DLD1 (cell line): ENCODE measurements around the gene CCDC142.
"Not testable (repeated sequence)": the region's sequence is repeated elsewhere in the genome, so short reads cannot be mapped to it uniquely, and the experiment has no call there.

Experiments used
- in situ Hi-C: cut with HindIII; loops from 2 replicates; pipeline ENCODE4 v1.10.0; 2017; ENCODE audit warnings: low sequenced_read_pairs

The CCDC142 gene

GRCh38 chr2:74500578-74500946 is 17.8 kb upstream of the CCDC142 start:
- in situ Hi-C loops: no loop called here

DNA sequence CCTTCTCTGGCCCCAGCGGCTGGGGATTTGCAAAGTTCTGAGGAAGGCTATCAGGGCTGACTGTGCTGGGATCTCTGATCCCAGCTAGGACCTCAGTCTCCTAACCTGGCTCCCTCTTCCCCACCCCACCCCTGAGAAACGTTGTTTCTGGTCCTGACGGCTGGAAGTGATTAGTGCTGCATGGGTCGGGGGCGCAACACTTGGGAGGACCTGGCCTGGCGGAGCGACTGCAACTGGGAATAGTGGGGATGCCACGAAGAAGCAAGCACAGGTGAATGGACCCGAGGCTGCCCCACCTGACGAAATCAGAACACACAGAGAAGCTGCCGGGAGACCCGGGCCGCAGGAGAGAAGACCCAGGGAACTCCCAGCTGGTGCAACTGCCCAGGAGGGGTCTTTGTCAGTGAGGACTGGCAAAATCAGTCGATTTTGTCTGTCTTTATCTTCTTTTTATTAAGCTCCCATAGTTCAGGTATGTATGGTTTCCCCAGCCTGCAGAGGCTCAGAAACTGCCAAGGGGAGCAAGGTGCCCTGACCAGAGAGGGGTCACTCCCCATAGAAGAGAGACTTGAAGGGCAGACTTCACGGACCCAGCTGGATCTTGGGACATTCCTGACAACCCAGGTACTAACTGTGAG is 17.3 kb upstream of the CCDC142 start:
- in situ Hi-C loops: no loop called here

DNA sequence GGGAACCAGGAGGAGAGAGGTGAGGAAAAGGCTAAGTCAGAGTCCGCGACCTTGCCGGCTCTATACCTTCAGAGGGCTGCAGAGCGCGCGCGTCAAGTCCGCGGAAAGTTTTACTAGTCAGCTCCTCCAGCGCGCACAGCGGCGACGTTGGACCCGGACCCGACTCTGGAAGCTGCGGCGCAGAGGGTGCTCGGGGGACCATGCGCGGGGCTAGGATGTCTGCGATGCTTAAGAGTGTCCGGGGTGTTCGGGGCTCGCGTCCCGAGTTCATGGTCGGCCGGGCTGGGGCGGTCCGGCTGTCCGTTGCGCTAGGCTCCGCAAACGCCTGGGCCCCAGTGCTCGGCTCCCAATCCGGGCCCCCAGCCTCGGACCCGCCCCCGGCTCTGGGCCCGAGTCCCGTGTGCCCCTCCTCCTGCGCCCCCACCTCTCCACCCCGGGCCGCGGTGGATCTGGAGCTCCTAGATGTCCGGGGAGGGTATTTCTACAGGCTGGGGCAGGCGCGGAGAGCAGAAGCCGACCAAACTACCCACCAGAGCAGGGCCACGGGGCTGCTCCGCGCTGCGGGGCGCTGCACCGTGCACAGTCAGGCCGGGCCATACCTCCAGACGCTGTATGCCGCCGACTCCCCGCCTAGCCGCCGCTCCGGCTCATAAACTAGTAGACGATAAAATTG is 16.6 kb upstream of the CCDC142 start, which contains the start of gene LBX2:
TSS of gene LBX2 (minus strand) at position 337 of the 673 bp plus-strand sequence. CDS start at position 271, 66 bp downstream.
- in situ Hi-C loops: no loop called here

DNA sequence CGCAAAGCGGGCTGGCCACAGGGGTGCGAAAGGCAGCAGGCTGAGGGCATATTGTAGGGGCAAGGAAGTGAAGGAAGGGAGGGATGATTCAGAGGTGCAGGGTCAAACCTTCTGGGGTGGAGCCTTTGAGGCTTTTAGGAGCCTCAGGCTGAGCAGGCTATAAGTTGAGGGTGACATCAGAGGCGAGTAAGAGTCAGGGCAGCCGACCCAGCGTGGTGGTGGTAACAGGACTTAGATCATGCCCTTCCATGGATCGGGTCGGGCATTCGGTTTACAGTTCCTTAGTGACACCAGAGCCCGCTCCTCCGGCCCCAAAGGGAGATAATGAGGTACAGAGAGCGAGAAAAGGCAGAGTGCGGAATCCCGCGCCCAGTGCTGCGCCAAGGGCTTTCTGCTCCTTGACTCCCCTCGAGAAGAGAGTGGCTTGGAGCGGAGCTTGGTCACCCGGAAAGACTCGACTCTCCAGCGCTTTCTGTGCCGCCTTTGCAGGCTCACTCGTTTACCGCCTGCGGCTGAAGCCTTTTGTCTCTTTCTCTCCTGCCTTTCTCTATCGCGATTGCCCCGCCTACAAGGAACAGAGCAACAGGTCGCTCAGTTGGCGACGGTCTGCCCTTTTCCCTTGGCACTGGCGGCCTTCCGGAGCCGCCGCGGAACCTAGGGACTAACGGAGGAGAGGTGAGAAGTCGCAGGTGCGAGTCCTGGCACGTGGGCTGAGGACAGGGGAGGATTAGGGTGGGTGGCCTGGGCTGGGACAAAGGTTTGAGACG is 15.9 kb upstream of the CCDC142 start:
- in situ Hi-C loops: no loop called here

- in situ Hi-C loops: no loop called here
These were observed 15.1 kb upstream of the CCDC142 start for GRCh38 chr2:74497777-74498499.

DNA sequence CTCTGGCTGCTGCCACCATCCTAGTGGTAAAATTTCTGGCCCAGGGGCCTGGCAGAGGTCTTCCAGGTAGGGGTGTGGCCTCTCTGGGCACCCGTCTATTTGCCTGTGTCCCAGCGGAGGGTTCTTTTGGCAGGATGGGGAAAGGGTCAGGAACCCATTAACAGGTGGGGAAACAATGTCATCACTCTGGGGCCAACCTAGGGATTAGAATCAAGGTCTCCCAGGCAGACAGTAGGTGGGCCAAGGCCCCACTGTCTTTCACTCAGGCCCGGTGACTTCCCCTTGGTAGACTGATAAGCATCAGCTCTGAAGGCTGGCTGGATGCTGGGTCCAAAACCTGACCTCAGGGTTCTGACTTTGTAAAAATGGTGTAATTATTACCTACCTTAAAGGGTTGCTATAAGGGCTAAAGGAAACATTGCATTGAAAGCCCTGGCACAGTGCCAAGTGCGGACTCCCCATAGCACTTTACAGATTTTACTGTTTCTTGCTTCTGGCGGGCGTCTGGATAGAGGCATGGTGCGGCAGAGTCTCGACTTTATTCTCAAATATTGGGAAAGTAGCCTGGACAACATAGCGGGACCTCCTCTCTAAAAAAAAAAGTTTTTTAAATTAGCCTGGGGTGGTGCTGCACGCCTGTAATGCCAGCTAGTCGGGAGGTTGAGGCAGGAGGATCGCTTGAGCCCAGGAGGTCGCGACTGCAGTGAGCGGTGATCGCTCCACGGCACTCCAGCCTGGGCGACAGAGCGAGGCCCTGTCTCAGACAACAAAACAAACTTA is 14.4 kb upstream of the CCDC142 start:
- in situ Hi-C loops: no loop called here

GRCh38 chr2:74495440-74495839 is 12.6 kb upstream of the CCDC142 start:
- in situ Hi-C loops: no loop called here

- in situ Hi-C loops: no loop called here
These were observed 10.7 kb upstream of the CCDC142 start for GRCh38 chr2:74493546-74493945.

DNA sequence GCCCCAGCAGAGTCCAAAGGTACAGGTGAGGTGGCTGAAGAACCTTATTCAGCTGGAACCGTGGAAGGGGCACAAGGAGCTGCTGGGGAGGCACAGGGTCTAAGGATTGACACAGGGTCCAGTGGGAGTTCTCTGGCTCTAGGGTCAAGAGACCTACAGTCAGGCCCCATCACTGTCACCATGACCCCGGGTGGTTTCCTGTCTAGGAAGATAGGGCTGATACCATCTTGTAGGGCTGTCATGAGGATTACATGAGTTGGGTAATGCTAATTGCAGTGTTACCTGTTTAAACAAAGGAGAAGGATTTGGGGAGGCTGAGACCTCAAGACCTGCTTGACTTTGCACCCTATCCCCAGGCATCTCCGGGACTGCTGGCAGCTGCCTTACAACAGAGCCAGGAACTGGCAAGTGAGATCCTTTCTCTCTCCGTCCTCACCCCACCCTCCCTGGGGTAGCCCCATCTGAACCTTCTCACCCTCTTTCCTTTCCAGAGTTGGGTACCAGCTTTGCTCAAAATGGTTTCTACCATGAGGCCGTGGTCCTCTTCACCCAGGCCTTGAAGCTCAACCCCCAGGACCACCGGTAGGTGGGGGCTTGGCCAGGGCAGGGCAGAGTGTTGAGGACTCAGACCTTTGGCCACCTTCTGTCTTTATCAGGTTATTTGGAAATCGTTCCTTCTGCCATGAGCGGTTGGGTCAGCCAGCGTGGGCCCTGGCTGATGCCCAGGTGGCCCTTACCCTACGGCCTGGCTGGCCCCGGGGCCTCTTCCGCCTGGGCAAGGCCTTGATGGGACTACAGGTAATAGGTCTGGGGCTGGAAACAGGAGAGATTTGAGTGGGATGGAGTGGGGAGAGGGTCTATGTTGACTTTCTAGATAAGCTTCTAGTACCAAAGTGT is 9.1 kb upstream of the CCDC142 start:
- in situ Hi-C loops: no loop called here

DNA sequence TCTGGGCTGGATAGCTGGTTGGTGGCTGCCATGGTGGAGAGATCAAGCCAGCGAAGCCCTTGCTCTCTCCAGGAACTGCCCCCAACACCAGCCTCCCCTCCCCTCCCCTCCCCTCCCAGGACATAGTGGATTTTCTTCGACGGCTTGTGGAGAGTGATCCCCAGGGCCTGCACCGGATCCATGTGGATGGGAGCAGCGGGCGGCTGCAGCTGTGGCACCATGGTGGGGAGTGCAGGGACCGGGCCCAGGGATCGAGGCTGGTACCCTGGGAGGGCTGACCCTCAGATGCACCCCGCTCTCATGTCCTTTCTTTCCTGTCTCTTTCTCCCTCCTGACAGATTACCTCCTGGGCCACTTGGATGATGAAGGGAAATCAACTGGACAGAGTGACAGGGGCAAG is 7.1 kb upstream of the CCDC142 start:
- in situ Hi-C loops: no loop called here

- in situ Hi-C loops: no loop called here
These were observed 6.1 kb upstream of the CCDC142 start for GRCh38 chr2:74488643-74489481.

DNA sequence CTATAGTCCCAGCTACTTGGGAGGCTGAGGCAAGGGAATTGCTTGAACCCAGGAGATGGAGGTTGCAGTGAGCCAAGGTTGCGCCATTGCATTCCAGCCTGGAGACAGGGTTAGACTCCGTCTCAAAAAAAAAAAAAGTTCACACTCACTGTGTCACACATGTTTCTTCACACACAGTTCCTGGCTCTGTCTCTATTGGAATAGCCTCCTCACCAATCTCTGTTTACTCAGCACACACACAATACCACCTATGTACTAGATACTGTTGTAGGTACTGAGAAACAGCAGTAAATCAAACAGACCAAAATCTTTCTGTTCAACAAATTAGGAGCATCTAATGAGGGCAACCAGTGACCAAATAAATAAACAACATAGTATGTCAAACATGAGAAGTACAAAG is 3.3 kb upstream of the CCDC142 start:
- in situ Hi-C loops: no loop called here

- in situ Hi-C loops: not testable (repeated sequence)
These were observed 922 bp upstream of the CCDC142 start for GRCh38 chr2:74483675-74484164.

DNA sequence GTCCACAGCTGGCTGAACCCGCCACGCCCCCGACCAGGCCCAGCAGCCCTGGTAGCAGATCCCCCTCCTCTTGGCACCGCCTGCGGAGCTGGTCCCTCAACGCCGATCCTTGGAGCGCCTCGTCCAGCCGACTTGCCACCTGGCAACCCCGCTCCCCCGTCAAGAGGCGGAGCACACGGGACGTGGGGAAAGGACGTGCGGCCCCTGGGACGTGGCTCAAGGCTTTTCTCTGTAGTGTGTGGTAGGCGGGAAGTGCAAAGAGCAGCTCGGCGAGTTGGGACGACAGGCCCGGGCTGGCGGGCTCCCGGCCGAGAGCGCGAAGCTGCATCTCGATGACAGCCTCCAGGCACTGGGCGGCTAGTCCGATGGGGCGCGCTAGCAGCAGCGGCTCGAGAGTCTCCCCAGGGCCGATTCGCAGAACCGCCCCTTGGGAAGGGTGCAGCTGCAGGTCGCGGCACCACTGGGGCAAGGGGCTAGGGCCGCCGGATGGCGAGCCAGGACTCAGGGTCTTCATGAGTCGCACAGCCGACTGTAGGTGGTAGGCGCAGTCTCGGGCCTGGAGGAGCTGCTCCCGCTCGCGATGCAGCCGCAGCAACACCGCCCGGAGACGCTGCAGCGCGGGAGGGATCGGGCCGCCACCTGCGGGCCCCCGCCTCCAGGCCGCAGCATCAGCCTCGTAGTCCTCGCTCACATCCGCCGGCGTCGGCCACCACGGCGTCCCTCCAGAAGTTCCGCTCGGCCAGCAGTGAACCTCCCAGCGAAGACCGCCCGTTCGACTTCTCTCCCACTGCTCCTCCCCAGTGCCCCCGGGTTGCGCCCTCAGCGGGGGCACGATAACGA is 617 bp downstream of the CCDC142 start:
- in situ Hi-C loops: no loop called here

DNA sequence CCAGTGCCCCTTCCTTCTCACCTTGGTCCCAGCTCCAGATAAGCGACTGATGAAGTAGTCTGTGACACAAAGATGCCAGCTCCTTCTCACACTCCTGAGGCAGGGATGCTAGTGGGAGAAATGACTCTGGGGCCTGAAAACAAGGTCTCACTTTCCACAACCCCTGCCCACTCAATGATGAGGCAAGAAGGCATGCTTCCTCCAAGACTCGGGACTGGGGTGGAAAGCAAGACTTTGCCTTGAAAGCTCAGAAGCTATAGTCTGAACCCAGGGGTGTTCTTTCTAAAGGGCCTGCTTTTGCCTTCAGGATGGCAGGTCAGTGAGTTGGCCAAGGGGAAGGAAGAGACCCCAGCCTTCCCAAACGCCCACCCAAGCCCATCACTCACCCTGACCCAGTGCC is 1.4 kb downstream of the CCDC142 start:
- in situ Hi-C loops: no loop called here

DNA sequence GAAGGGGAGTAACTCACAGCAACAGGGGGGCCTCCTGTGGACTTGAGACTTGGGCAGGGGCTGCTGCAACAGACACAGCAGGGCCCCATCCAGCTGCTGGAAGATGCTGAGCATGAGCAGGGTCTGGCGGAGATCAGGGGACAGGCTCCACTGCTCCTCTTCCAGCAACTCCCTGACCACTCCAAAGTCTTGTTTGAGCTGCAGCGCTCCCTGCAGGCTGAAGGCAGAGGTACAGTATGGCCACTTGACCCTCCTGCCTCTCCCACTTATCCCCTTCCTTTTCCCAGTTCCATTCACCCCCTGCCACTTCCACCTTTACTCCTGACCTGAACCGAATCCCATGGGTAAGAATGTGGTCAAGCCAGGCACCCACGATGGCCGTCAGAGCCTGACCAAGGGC is 7.9 kb downstream of the CCDC142 start:
- in situ Hi-C loops: no loop called here

- in situ Hi-C loops: no loop called here
These were observed 8.3 kb downstream of the CCDC142 start for GRCh38 chr2:74474481-74474880.

DNA sequence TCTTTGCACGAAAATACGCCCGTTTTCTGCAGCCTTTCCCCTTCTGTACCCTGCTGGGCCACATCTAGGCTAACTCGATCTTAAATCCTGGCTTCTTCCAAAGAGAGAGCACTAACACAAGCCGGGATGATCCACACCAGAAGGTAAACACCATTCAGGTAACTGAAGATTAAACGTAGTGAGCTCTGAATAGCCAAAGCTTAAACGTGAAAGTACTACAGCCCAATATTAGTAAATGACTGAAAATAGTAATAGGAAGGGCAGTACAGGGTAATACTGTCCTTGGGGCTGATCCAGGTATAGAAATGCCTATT is 9.9 kb downstream of the CCDC142 start:
- in situ Hi-C loops: no loop called here
